HCT116 (cell line): Measurements from ENCODE around the gene RTL10. TPM values are rescaled to one million over a fixed set of nuclear protein-coding genes. Genes with fewer than 3 reads are reported as not detected.

ENCODE experiments used
- ATAC-seq: fragments of 200-7000 bp; cut with Tn5 transposase; 2 replicates; pipeline ENCODE4 v1.9.1; 2020; ENCODE audit warnings: mild to moderate bottlenecking, moderate library complexity
- BruUV-seq: library from RNA; stranded (reverse); fragments of 400-500 nt; replicated peaks from 2 replicates; lab custom pipeline; 2021; lab: Mats Ljungman, UMichigan
- CTCF ChIA-PET: fragments of 300-600 bp; sonication (Branson Sonifier 250); formaldehyde crosslinking; loops from one replicate; lab custom pipeline; 2021; ENCODE audit warnings: antibody characterized with exemption; lab: Charles Lee
- POLR2A ChIA-PET: fragments of 300-600, 350-600 bp; sonication (Branson Sonifier 250); formaldehyde crosslinking; loops from one replicate; lab custom pipeline; 2021; ENCODE audit warnings: antibody characterized with exemption; lab: Charles Lee
- RAD21 ChIA-PET, 2 experiments: fragments of 300-600 bp; sonication (Branson Sonifier 250); formaldehyde crosslinking; loops; one replicate each; lab custom pipeline; 2023; ENCODE audit warnings: low total read pairs in 2 of 2; ENCODE audit not compliant: uncharacterized antibody in 2 of 2, unreplicated experiment in 2 of 2, low non-redundant PET in 1 of 2; lab: Charles Lee
- DNase-seq: peaks from one replicate; pipeline ENCODE4 v3.0.0-alpha.2; 2010; ENCODE audit warnings: low read depth, low spot score
- H2AFZ ChIP-seq: fragments of 200-600 bp; shearing (Covaris generic), sonication (generic); 2 replicates; pipeline ENCODE4 v1.6.1; 2017; ENCODE audit warnings: low read depth, mixed run types, mixed read lengths, antibody characterized with exemption, low read length; ENCODE audit not compliant: poor library complexity, severe bottlenecking
- H3K27ac ChIP-seq: 2 replicates; pipeline ENCODE4 v1.5.1; 2012; ENCODE audit warnings: low read depth, low read length
- H3K27me3 ChIP-seq: fragments of 200-600 bp; sonication (generic); 2 replicates; pipeline ENCODE4 v1.6.1; 2016; ENCODE audit warnings: mixed run types, low read length, mixed read lengths; ENCODE audit not compliant: insufficient read depth
- H3K36me3 ChIP-seq, 2 experiments: fragments of 200-500 bp in 1 of 2; fragments of 200-600 bp in 1 of 2; sonication (Bioruptor generic) in 1 of 2; sonication (generic) in 1 of 2; 2 replicates each; pipeline versions ENCODE4 v1.5.1 to v1.6.1; 2014 to 2016; ENCODE audit warnings: low read length in 2 of 2, inconsistent platforms in 1 of 2, mixed read lengths in 1 of 2, mixed run types in 1 of 2; ENCODE audit not compliant: insufficient read depth in 2 of 2, control insufficient read depth in 1 of 2
- H3K4me1 ChIP-seq, 2 experiments: fragments of 200-600 bp in 1 of 2; sonication (generic) in 1 of 2; 2 replicates each; pipeline versions ENCODE4 v1.5.1 to v1.6.1; 2012 to 2017; ENCODE audit warnings: low read length in 2 of 2, inconsistent platforms in 1 of 2, mild to moderate bottlenecking in 1 of 2, mixed read lengths in 1 of 2, mixed run types in 1 of 2, moderate library complexity in 1 of 2; ENCODE audit not compliant: insufficient read depth in 2 of 2, control insufficient read depth in 1 of 2
- H3K4me2 ChIP-seq: fragments of 200-600 bp; sonication (generic); 2 replicates; pipeline ENCODE4 v1.6.1; 2017; ENCODE audit warnings: mixed run types, low read length, mixed read lengths
- H3K4me3 ChIP-seq, 2 experiments: fragments of 200-600 bp in 1 of 2; sonication (generic) in 1 of 2; replicated peaks in 1 of 2; 2 replicates each; pipeline ENCODE4 v1.5.1; 2011 to 2016; ENCODE audit warnings: low read length in 2 of 2, control low read depth in 1 of 2, low read depth in 1 of 2, mild to moderate bottlenecking in 1 of 2, mixed read lengths in 1 of 2, mixed run types in 1 of 2
- H3K79me2 ChIP-seq: fragments of 200-600 bp; sonication (generic); 2 replicates; pipeline ENCODE4 v1.6.1; 2017; ENCODE audit warnings: mild to moderate bottlenecking, mixed run types, low read length, moderate library complexity, mixed read lengths; ENCODE audit not compliant: insufficient read depth
- H3K9ac ChIP-seq: fragments of 200-600 bp; sonication (generic); 2 replicates; pipeline ENCODE4 v1.6.1; 2016; ENCODE audit warnings: low read length, mixed read lengths
- H3K9me2 ChIP-seq: fragments of 200-600 bp; sonication (generic), shearing (Covaris generic); 2 replicates; pipeline ENCODE4 v1.6.1; 2017; ENCODE audit warnings: mixed run types, mild to moderate bottlenecking, moderate library complexity; ENCODE audit not compliant: insufficient read depth
- H3K9me3 ChIP-seq, 2 experiments: fragments of 200-500 bp in 1 of 2; fragments of 200-600 bp in 1 of 2; sonication (Bioruptor generic) in 1 of 2; sonication (generic) in 1 of 2; 2 replicates each; pipeline ENCODE4 v1.6.1; 2014 to 2017; ENCODE audit warnings: low read length in 2 of 2, mixed read lengths in 2 of 2, inconsistent platforms in 1 of 2, low read depth in 1 of 2, mild to moderate bottlenecking in 1 of 2, mixed run types in 1 of 2, moderate library complexity in 1 of 2; ENCODE audit not compliant: control insufficient read depth in 1 of 2, insufficient read depth in 1 of 2
- H4K20me1 ChIP-seq: fragments of 200-600 bp; sonication (generic), shearing (Covaris generic); 2 replicates; pipeline ENCODE4 v1.6.1; 2017; ENCODE audit warnings: mixed run types, mild to moderate bottlenecking, moderate library complexity; ENCODE audit not compliant: insufficient read depth
- CBX3 ChIP-seq: IDR thresholded peaks from 2 replicates; pipeline ENCODE4 v1.6.1; 2012; ENCODE audit warnings: low read depth
- CEBPB ChIP-seq: IDR thresholded peaks from 2 replicates; pipeline ENCODE4 v1.6.1; 2012; ENCODE audit warnings: low read depth
- EGR1 ChIP-seq: IDR thresholded peaks from 2 replicates; pipeline ENCODE4 v1.6.1; 2012; ENCODE audit warnings: low read depth
- EZH2phosphoT487 ChIP-seq: fragments of 200-600 bp; IDR thresholded peaks from 2 replicates; pipeline ENCODE4 v1.6.1; 2018; ENCODE audit warnings: antibody characterized with exemption, borderline replicate concordance
- SIN3A ChIP-seq: IDR thresholded peaks from 2 replicates; pipeline ENCODE4 v1.6.1; 2012; ENCODE audit warnings: low read depth
- SRF ChIP-seq: IDR thresholded peaks from 2 replicates; pipeline ENCODE4 v1.6.1; 2012; ENCODE audit warnings: low read depth
- ZFX ChIP-seq: fragments of 450-650 bp; IDR thresholded peaks from 2 replicates; pipeline ENCODE4 v1.6.1; 2017
- ZNF274 ChIP-seq: fragments of 200-500 bp; sonication (Bioruptor generic); IDR thresholded peaks from 2 replicates; pipeline ENCODE4 v1.6.1; 2014; ENCODE audit warnings: mild to moderate bottlenecking, low read depth, low read length, inconsistent platforms
- intact Hi-C: fragments of 100-400 bp; cut with micrococcal nuclease; formaldehyde crosslinking; loops from 2 replicates; pipeline ENCODE4 v1.10.0; 2022
- total RNA-seq: library from RNA; stranded (reverse); gene quantifications from one replicate; pipeline ENCODE4 v1.2.1, GENCODE V29; 2021; ENCODE audit not compliant: unreplicated experiment
- TF ChIP-seq, protein P1 (sequence below): IDR thresholded peaks from 2 replicates; pipeline ENCODE4 v1.6.1; 2012
- TF ChIP-seq, protein P2 (sequence below), 3 experiments: fragments of 200-600 bp in 1 of 3; sonication (generic) in 1 of 3; IDR thresholded peaks in 2 of 3; conservative IDR thresholded peaks in 1 of 3; 2 replicates each; pipeline ENCODE4 v1.5.1; 2012 to 2017; ENCODE audit warnings: low read depth in 2 of 3, low read length in 2 of 3, antibody characterized with exemption in 1 of 3, borderline replicate concordance in 1 of 3, control low read depth in 1 of 3, mild to moderate bottlenecking in 1 of 3, mixed read lengths in 1 of 3, mixed run types in 1 of 3, moderate library complexity in 1 of 3; ENCODE audit not compliant: insufficient read depth in 1 of 3

RTL10 gene
- total RNA-seq, 1 experiment from 2014 or later: 24.6 TPM

GRCh38 chr22:19843857-19844376, 10.8 kb downstream of the RTL10 start:
- H3K9ac ChIP-seq: no peak overlapping the region
- H2AFZ ChIP-seq: no peak overlapping the region
- BruUV-seq: no TSS peak
- POLR2A ChIA-PET: no interaction called here
- no peak overlapping the region for H3K27ac ChIP-seq
- TF ChIP-seq ZNF274 (no peak), CEBPB (no peak), EGR1 (no peak), ZFX (no peak), SRF (no peak), CBX3 (no peak), SIN3A (no peak), EZH2phosphoT487 (no peak)
- TF ChIP-seq, protein P1, sequence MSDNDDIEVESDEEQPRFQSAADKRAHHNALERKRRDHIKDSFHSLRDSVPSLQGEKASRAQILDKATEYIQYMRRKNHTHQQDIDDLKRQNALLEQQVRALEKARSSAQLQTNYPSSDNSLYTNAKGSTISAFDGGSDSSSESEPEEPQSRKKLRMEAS: no peak
- TF ChIP-seq, protein P2, sequence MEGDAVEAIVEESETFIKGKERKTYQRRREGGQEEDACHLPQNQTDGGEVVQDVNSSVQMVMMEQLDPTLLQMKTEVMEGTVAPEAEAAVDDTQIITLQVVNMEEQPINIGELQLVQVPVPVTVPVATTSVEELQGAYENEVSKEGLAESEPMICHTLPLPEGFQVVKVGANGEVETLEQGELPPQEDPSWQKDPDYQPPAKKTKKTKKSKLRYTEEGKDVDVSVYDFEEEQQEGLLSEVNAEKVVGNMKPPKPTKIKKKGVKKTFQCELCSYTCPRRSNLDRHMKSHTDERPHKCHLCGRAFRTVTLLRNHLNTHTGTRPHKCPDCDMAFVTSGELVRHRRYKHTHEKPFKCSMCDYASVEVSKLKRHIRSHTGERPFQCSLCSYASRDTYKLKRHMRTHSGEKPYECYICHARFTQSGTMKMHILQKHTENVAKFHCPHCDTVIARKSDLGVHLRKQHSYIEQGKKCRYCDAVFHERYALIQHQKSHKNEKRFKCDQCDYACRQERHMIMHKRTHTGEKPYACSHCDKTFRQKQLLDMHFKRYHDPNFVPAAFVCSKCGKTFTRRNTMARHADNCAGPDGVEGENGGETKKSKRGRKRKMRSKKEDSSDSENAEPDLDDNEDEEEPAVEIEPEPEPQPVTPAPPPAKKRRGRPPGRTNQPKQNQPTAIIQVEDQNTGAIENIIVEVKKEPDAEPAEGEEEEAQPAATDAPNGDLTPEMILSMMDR (IDR thresholded peaks at IDR 0.05 in 2 of 3, conservative IDR thresholded peaks at IDR 0.05 in 1 of 3; ENCODE audit: borderline replicate concordance in 1 of 3, insufficient read depth in 1 of 3, low read depth in 2 of 3, low read length in 2 of 3): no peak
- TF ChIP-seq, all 23 proteins: peak for 0
- DNase-seq (no peak), ATAC-seq (no peak)
- RAD21 ChIA-PET: no interaction called here
- 0 out of 4 replicates have a peak, but pooled peaks cover 0 to 10% of the 10 kb centered on the region in 2 experiments for H3K36me3 ChIP-seq
- no peaks in the 10 kb centered on the region for H4K20me1 ChIP-seq
- peaks cover 0 to 4% of the 10 kb centered on the region in 2 experiments; a peak in 1 of 4 replicates for H3K9me3 ChIP-seq
- H3K4me2 ChIP-seq: no peak overlapping the region
- H3K79me2 ChIP-seq: peaks cover 16% of the 10 kb centered on the region; the same call in 1 of the 2 replicates
- CTCF ChIA-PET: no interaction called here
- no peaks in the 10 kb centered on the region for H3K9me2 ChIP-seq
- H3K4me1 ChIP-seq: peaks cover 14 to 15% of the 10 kb centered on the region in 2 experiments
- H3K4me3 ChIP-seq: no peak overlapping the region
- intact Hi-C loops: no loop called here
- H3K27me3 ChIP-seq: no peaks in the 10 kb centered on the region
